Hepatocyte (in vitro differentiated cells): Measurements from ENCODE around the gene PRR20B. TPM values are rescaled to one million over a fixed set of nuclear protein-coding genes. Genes with fewer than 3 reads are reported as not detected.
"Not testable (repeated sequence)": the region's sequence is repeated elsewhere in the genome, so short reads cannot be mapped to it uniquely, and the experiment has no call there.

Experiments
- DNase-seq: peaks from one replicate; pipeline ENCODE4 v3.0.0-alpha.2; 2016; ENCODE audit warnings: low spot score
- H2AFZ ChIP-seq: fragments of 200-600 bp; sonication (generic); 2 replicates; pipeline ENCODE4 v1.6.0; 2016; ENCODE audit warnings: antibody characterized with exemption, mild to moderate bottlenecking
- H3K27ac ChIP-seq: fragments of 200-600 bp; sonication (generic); 2 replicates; pipeline ENCODE4 v1.5.1; 2016; ENCODE audit warnings: mild to moderate bottlenecking
- H3K27me3 ChIP-seq: fragments of 200-600 bp; sonication (generic); 2 replicates; pipeline ENCODE4 v1.6.1; 2016
- H3K36me3 ChIP-seq: fragments of 200-600 bp; sonication (generic); replicated peaks from 2 replicates; pipeline ENCODE4 v1.5.1; 2016; ENCODE audit warnings: low read depth; ENCODE audit not compliant: insufficient read depth
- H3K4me1 ChIP-seq: fragments of 200-600 bp; sonication (generic); 2 replicates; pipeline ENCODE4 v1.5.1; 2016; ENCODE audit warnings: mild to moderate bottlenecking, moderate library complexity; ENCODE audit not compliant: insufficient read depth
- H3K4me2 ChIP-seq: fragments of 200-600 bp; sonication (generic); 2 replicates; pipeline ENCODE4 v1.6.0; 2016
- H3K4me3 ChIP-seq: fragments of 200-600 bp; sonication (generic); 2 replicates; pipeline ENCODE4 v1.5.1; 2016; ENCODE audit warnings: mild to moderate bottlenecking
- H3K79me2 ChIP-seq: fragments of 200-600 bp; sonication (generic); 2 replicates; pipeline ENCODE4 v1.6.0; 2017; ENCODE audit warnings: mild to moderate bottlenecking
- H3K9me2 ChIP-seq: fragments of 200-600 bp; sonication (generic); replicated peaks from 2 replicates; pipeline ENCODE4 v1.6.0; 2017; ENCODE audit warnings: mild to moderate bottlenecking; ENCODE audit not compliant: insufficient read depth
- H3K9me3 ChIP-seq: fragments of 200-600 bp; sonication (generic); 2 replicates; pipeline ENCODE4 v1.5.1; 2016; ENCODE audit warnings: low read depth, mild to moderate bottlenecking
- H4K20me1 ChIP-seq: fragments of 200-600 bp; sonication (generic); 2 replicates; pipeline ENCODE4 v1.6.0; 2016; ENCODE audit warnings: mild to moderate bottlenecking; ENCODE audit not compliant: insufficient read depth, poor library complexity, severe bottlenecking
- EZH2 ChIP-seq: fragments of 200-600 bp; sonication (generic); IDR thresholded peaks from 2 replicates; pipeline ENCODE4 v1.6.1; 2016; ENCODE audit warnings: antibody characterized with exemption, mild to moderate bottlenecking, borderline replicate concordance
- EZH2phosphoT487 ChIP-seq: fragments of 200-600 bp; sonication (generic); IDR thresholded peaks from one replicate; pipeline ENCODE4 v1.6.1; 2018; ENCODE audit warnings: antibody characterized with exemption, mild to moderate bottlenecking, low read depth, moderate library complexity; ENCODE audit not compliant: unreplicated experiment, severe bottlenecking
- WGBS: methylation state at CpG from one replicate; pipeline ENCODE4 v1.1.6; 2016; ENCODE audit warnings: low lambda C conversion rate; ENCODE audit errors: missing lambda C conversion rate; 5-methylcytosine and 5-hydroxymethylcytosine counted together
- polyA plus RNA-seq: library from polyadenylated mRNA; unstranded; fragments of >200 nt; fragmentation: Nextera tagmentation; extraction: Ambion mirVana; gene quantifications from 2 replicates; pipeline ENCODE4 v1.2.1, GENCODE V29; 2016
- total RNA-seq: library from RNA; depleted of rRNA; stranded (reverse); fragments of >200 nt; gene quantifications from 2 replicates; pipeline ENCODE4 v1.2.3, GENCODE V29; 2014
- TF ChIP-seq, protein P1 (sequence below): fragments of 200-600 bp; sonication (generic); IDR thresholded peaks from 2 replicates; pipeline ENCODE4 v1.5.1; 2016; ENCODE audit warnings: antibody characterized with exemption, mild to moderate bottlenecking; ENCODE audit not compliant: poor library complexity

The PRR20B gene
- total RNA-seq (not detected in 2 replicates), polyA plus RNA-seq (not detected in 2 replicates)

DNA sequence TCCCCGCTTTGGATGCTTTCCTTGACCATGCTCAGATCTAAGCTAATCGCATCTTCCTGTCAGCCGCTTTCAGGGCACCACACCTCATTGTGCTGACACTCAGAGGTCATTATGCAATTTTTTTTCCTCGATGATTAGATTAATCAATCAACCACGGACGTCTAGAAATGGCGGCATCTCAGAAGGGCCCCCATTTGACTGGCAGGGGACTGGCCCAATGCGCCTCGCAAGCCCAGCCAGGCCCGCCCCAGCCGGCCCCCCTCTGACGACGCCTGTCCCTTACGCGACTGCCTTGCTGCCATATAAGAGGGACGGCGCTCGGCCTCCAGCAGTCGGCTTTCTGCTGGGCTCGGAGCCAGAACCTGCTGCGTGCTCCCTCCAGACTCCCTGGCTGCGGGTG is at the start of gene PRR20B:
Gene PRR20B, plus strand, starts transcription at position 301 of the 400 bp plus-strand sequence. CDS start 387 bp downstream, outside the sequence.
- no CpG with 5 or more reads among the region's 22 CpGs for WGBS
- H3K4me1 ChIP-seq, H3K36me3 ChIP-seq, H3K4me3 ChIP-seq, H4K20me1 ChIP-seq, H3K9me3 ChIP-seq, H3K27me3 ChIP-seq, H3K4me2 ChIP-seq, DNase-seq, H3K9me2 ChIP-seq, H3K27ac ChIP-seq, H3K79me2 ChIP-seq, H2AFZ ChIP-seq: not testable (repeated sequence)

- Histone ChIP-seq H3K36me3 (no peaks in the 10 kb centered on the region), H4K20me1 (no peaks in the 10 kb centered on the region), H3K9me3 (no peaks in the 10 kb centered on the region), H3K4me2 (no peak overlapping the region), H2AFZ (no peak overlapping the region), H3K4me3 (no peak overlapping the region), H3K79me2 (no peaks in the 10 kb centered on the region), H3K9me2 (no peaks in the 10 kb centered on the region), H3K4me1 (no peaks in the 10 kb centered on the region), H3K27me3 (no peaks in the 10 kb centered on the region), H3K27ac (no peak overlapping the region)
- TF ChIP-seq EZH2 (no peak), EZH2phosphoT487 (no peak)
- TF ChIP-seq, protein P1, sequence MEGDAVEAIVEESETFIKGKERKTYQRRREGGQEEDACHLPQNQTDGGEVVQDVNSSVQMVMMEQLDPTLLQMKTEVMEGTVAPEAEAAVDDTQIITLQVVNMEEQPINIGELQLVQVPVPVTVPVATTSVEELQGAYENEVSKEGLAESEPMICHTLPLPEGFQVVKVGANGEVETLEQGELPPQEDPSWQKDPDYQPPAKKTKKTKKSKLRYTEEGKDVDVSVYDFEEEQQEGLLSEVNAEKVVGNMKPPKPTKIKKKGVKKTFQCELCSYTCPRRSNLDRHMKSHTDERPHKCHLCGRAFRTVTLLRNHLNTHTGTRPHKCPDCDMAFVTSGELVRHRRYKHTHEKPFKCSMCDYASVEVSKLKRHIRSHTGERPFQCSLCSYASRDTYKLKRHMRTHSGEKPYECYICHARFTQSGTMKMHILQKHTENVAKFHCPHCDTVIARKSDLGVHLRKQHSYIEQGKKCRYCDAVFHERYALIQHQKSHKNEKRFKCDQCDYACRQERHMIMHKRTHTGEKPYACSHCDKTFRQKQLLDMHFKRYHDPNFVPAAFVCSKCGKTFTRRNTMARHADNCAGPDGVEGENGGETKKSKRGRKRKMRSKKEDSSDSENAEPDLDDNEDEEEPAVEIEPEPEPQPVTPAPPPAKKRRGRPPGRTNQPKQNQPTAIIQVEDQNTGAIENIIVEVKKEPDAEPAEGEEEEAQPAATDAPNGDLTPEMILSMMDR: no peak
- no peak for DNase-seq
- WGBS: 91% methylated on average over 4 of the region's 4 CpGs
These were observed 32.3 kb upstream of the PRR20B start for GRCh38 chr13:57114945-57115344.

- H3K4me2 ChIP-seq: no peak overlapping the region
- no peak overlapping the region for H3K4me3 ChIP-seq
- H3K36me3 ChIP-seq: no peaks in the 10 kb centered on the region
- H3K79me2 ChIP-seq: no peaks in the 10 kb centered on the region
- no peak for DNase-seq
- WGBS: 89% methylated on average over 1 of the region's 1 CpG
- H4K20me1 ChIP-seq: no peaks in the 10 kb centered on the region
- no peaks in the 10 kb centered on the region for H3K27me3 ChIP-seq
- no peak overlapping the region for H2AFZ ChIP-seq
- no peak overlapping the region for H3K27ac ChIP-seq
- H3K9me3 ChIP-seq: no peaks in the 10 kb centered on the region
- no peaks in the 10 kb centered on the region for H3K4me1 ChIP-seq
- no peaks in the 10 kb centered on the region for H3K9me2 ChIP-seq
- TF ChIP-seq, protein P1: no peak
- TF ChIP-seq EZH2phosphoT487: no peak
- TF ChIP-seq EZH2: no peak
These were observed 23.6 kb upstream of the PRR20B start for GRCh38 chr13:57123681-57124080.

- Histone ChIP-seq H3K36me3 (no peaks in the 10 kb centered on the region), H2AFZ (no peak overlapping the region), H4K20me1 (no peaks in the 10 kb centered on the region), H3K27ac (no peak overlapping the region), H3K4me2 (no peak overlapping the region), H3K9me3 (no peaks in the 10 kb centered on the region), H3K79me2 (no peaks in the 10 kb centered on the region), H3K4me1 (no peaks in the 10 kb centered on the region), H3K27me3 (no peaks in the 10 kb centered on the region), H3K9me2 (no peaks in the 10 kb centered on the region), H3K4me3 (no peak overlapping the region)
- TF ChIP-seq EZH2 (no peak), EZH2phosphoT487 (no peak)
- TF ChIP-seq, protein P1: no peak
- DNase-seq: no peak
- WGBS: 89% methylated on average over 6 of the region's 6 CpGs
These were observed 18.4 kb upstream of the PRR20B start for GRCh38 chr13:57128909-57129308.
